ENCODE measurements around the gene PTS.
A peak's percentile ranks its signal among the peaks of the same experiment; 100 is the strongest.

The PTS gene

GRCh38 chr11:112267188-112267591 lies 41.0 kb downstream of the PTS start:
- no peak for DNase-seq

- no peak for DNase-seq
Measured at GRCh38 chr11:112268406-112268805, 42.2 kb downstream of the PTS start.

DNA sequence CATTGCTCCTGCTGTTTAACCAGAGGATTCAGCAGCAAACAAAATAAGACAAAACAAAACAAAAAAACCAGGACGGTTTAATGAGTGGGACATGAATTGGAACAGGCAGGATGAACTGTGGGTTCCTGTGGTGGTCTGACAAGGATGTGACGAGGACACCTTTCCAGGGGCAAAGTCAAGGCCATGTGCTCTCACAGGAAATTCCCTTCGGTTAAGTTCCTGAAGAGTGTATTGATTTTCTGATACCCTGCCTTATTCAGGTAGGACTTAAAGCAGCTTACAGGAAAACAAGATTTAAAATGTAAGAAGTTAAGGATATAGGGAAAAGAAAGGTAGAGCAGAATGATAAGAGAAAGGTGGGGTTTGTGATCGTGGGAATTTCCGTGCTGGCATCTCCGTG lies 42.9 kb downstream of the PTS start:
- no peak for DNase-seq

DNA sequence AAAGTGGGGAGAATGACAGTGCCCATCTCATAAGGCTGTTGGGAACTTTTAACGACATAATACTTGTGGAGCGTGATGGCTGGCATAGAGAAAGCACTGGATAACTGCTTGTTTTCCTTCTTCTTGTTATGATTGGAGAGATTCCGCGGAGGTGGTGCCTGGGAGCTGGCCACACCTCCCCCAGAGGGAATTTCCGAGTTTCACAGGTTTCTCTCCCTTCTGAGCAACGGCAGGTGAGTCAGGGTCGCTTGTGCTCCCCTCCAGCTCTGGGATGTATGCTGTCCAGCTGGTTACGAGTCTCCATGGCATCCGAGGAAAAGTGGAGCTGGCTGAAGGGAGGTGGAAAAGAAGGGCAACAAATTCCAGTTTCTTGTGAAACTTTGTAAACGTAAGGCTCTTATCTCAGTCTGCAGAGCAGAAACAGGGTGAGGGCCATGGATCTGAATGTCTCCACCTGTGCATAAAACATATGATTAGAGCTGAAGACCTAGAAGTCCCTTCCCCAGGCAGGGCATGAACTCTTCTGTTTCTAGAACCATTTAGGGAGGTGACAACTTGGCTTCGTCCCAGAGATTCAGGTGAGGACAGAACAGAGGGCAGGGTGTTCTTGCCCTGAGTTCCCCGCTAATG lies 44.4 kb downstream of the PTS start:
- no peak for DNase-seq

DNA sequence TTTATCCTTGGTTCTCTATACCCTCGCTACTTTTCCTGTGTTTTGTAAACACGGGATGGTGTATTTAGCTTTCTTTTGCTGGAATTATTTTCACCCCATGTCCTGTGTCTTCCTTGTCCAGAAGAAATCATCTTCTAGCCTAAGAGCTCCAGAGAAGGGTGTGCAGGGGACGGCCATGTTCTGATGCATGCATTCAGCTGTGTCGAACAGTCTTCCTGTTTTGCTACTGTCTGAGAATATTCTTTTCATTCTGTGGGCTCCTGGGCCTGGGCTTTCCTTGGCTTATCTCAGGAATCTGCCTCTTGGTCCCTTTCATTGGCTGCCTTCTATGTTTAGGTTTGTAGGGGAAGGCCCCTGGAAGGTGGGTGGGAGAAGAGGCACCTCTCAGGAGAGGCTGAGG lies 45.0 kb downstream of the PTS start:
- no peak for DNase-seq

DNA sequence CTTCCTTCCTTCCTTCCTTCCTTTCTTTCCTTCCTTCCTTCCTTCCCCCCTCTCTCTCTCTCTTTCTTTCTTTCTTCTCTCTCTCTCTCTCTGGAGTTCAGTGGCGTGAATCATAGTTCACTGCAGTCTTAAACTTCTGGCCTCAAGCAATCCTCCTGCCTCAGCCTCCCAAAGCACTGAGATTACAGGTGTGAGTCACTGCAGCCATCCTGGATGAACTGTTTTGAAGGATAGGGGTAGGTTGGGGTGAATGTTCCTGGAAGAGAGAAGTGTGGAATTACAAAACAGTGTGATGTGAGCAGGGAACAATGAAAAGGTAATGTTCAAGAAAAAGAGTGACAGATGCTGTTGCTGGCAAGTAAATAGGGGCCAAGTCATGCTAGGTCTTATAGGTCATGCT lies 46.8 kb downstream of the PTS start:
- no peak for DNase-seq

DNA sequence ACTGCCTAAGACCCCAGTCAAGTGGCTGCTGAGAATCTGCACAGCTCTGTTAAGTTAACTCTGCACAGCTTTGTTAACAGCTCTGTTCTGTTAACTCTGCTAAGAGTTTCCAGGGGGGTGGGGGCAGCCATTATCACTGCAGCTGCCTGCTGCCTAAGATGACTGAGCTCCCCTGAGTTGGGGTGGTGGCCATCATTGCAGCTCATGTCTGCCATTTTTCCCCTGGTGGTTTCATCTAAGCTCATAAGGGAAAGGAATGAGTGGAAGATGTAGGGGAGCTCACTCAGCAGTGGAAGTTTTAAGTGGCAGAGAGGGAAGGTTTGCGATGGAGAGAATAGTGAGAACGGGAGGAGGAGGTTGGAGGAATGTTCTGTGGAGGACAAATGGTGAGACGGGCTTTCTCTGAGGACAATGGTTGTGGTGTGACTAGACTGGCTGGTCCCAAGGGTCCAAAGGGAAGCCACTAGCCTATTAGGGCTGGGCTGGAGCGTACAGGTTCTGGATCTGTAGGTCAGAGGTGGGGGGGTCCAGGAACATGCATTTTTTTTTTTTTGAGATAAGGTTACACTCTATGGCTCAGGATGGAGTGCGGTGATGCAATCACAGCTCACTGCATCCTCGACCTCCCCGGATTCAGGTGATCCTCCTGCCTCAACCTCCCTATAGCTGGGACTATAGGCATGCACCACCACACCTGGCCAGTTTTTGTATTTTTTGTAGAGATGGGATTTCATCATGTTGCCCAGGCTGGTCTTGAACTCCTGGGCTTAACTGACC lies 48.0 kb downstream of the PTS start:
- DNase-seq, result no peak

DNA sequence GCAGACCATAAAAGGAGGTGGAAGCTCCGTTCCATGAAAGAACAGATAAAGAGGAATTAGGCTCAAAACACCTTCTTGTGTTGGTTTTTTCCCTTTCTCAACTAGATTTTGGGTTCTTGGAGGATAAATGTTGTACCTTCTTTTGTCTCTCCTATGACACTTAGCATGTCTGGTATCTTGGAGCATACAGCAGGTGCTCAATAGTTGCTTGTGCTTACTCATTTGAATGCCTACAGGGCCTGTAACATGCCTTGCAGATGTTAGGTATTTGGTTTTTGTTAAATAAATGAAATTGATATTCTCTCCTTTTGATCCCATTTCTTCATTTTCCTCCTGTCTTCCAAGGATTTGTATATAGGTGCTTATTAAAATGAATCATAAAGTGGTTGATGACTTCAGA lies 50.8 kb downstream of the PTS start:
- DNase-seq, result no peak

GRCh38 chr11:112277941-112278340 lies 51.7 kb downstream of the PTS start:
- no peak for DNase-seq

- no peak for DNase-seq
Measured at GRCh38 chr11:112278803-112279202, 52.6 kb downstream of the PTS start.

GRCh38 chr11:112279901-112280267 lies 53.7 kb downstream of the PTS start:
- DNase-seq, result peak; percentile 72

DNA sequence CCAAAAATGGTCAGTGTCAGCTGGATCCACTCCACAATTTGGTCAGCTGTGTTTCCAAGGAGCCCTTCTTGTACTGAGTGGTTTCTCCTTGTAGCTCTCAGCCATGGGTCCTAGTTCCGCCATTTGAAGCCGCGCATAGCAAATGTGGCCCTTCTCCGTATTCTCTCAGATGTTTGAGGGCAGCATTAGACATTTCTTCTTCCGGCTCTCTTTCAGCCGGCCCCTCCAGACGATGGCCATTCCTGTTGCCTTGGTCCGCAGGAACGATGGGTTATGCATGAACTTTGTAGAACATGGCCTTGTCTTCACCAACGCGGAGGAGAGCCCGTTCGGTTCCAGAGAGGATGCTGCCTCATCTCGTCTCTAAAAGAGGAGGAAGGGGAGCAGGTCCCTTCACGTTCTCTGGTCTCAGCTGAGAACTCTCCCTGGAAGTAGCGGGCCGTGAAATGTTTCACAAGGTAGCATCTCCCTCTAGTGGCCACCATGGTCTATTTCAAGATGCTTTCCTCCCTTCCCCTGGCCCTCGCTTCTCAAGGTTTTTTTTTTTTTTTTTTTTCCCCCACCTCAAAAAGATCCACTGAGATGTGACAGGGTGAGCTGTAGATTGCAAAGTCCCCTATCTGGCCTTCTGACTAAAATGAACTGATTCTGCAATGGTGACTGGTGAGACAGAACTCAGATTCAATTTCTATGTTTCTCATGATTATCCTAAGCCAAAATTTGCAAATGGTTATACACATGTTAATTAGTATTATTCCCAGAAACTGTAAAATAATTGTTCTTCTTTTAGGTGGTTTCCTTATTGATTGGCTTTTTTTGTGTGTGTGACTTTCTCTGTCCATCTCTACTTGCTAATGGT lies 54.3 kb downstream of the PTS start:
- peak; percentile 84 for DNase-seq

- DNase-seq, result no peak
Measured at GRCh38 chr11:112281726-112282125, 55.5 kb downstream of the PTS start.

Data from midbrain (tissue), 1 donor.